ENCODE data around the gene RAB11FIP3.
"Not testable (repeated sequence)": the region's sequence is repeated elsewhere in the genome, so short reads cannot be mapped to it uniquely, and the experiment has no call there.

Gene RAB11FIP3

DNA sequence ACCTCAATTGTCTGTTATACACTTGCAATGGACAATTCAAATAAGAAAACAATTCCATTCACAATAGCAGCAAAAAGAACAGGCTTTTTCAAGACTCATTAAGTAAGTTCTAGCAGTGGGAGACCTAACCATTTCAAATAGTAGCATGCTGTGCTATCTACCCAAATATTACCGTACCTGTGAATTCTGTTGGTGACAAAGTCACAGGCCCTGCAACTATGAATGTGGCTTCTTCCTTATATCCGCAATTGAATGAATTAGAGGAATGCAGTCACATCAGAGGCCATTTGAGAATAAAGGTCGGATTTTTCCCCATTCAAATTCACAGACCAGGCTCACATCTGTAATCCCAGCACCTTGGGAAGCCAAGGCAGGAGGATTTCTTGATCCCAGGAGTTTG is 29.2 kb upstream of the RAB11FIP3 start:
- no peak for DNase-seq

- peak; percentile 75 for DNase-seq
These were observed 28.8 kb upstream of the RAB11FIP3 start for GRCh38 chr16:396605-397004.

- DNase-seq = no peak
These were observed 28.3 kb upstream of the RAB11FIP3 start, which contains the start of gene NME4 for GRCh38 chr16:397135-397661. NME4 (plus strand) TSS chr16:397199; CDS start chr16:397223, 24 bp downstream.

GRCh38 chr16:397736-398332 is 27.6 kb upstream of the RAB11FIP3 start:
- peak; percentile 16 for DNase-seq

DNA sequence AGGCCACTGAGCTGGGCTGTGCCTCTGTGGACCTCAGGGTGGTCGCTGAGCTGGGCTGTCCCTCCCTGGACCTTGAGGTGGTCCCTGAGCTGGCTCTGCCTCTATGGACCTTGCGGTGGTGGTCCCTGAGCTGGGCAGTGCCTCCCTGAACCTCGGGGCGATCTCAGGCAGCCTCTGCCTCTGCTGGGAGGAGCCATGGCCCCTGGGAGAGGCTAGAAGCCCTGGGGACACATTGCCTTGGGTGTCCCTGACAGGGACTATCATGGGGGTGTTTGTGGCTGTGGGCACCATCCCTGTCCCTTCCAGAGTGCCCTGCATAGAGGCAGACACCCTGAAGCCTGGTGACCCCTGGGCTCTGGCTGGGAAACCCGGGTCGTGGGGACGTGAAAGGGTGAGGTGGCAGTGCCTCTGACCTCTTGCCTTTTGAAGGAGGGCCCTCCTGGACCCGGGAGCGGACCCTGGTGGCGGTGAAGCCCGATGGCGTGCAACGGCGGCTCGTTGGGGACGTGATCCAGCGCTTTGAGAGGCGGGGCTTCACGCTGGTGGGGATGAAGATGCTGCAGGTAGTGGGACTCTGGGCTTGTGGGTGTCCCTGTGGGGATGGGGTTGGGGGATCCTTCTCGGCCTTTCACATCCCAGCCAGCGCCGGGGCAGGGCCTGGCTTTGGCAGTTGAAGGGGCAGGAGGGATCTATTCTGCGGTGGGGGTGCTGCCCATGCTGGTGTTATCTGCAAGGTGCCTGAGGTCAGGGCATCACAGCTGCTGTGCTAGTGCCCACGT is 26.7 kb upstream of the RAB11FIP3 start:
- no peak for DNase-seq

DNA sequence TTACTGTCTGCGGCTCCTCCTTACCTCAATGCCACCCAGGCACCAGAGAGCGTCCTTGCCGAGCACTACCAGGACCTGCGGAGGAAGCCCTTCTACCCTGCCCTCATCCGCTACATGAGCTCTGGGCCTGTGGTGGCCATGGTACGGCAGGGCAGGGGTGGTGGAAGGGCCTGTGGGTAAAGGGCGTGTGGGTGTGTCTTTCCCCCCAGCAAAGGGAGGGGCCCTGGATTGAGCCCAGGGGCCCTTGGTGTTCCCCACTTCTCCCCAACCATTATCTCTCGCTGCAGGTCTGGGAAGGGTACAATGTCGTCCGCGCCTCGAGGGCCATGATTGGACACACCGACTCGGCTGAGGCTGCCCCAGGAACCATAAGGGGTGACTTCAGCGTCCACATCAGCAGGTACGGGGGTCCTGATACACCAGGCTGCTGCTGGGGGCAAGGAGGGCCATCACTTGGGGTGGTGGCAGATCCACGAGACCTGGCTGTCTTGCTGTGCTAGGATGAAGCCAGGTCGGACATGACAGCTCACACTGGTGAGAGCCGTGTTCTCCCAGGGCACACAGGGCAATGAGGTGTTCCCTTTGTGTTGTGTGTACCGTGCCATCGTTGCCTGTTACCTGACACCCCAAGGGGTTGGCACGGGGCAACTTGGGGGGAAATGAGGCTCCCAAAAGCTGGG is 26.0 kb upstream of the RAB11FIP3 start:
- DNase-seq = no peak

- no peak for DNase-seq
These were observed 25.3 kb upstream of the RAB11FIP3 start for GRCh38 chr16:400061-400591.

- peak; percentile 91 for DNase-seq
These were observed 23.7 kb upstream of the RAB11FIP3 start, which contains the start of gene DECR2 for GRCh38 chr16:401468-402348. DECR2 (plus strand) TSS chr16:401885; CDS start chr16:401964, 79 bp downstream.

- DNase-seq = no peak
These were observed 20.4 kb upstream of the RAB11FIP3 start for GRCh38 chr16:404971-405486.

GRCh38 chr16:405548-406506 is 19.6 kb upstream of the RAB11FIP3 start:
- no peak for DNase-seq

DNA sequence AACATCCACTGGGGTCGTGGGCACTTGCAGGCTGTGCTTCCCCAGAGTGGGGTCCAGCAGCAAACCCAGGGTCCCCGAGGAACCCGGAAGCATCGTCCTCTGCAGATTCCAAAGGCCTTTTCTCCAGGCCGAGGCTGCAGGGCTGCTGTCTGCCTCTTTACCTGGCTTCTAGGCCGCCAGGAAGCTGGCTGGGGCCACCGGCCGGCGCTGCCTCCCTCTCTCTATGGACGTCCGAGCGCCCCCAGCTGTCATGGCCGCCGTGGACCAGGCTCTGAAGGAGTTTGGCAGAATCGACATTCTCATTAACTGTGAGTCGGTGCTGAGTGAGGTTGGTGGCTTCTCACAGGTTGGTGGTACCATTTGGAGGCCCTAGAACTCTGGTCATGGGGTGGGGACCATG is 18.2 kb upstream of the RAB11FIP3 start:
- no peak for DNase-seq

DNA sequence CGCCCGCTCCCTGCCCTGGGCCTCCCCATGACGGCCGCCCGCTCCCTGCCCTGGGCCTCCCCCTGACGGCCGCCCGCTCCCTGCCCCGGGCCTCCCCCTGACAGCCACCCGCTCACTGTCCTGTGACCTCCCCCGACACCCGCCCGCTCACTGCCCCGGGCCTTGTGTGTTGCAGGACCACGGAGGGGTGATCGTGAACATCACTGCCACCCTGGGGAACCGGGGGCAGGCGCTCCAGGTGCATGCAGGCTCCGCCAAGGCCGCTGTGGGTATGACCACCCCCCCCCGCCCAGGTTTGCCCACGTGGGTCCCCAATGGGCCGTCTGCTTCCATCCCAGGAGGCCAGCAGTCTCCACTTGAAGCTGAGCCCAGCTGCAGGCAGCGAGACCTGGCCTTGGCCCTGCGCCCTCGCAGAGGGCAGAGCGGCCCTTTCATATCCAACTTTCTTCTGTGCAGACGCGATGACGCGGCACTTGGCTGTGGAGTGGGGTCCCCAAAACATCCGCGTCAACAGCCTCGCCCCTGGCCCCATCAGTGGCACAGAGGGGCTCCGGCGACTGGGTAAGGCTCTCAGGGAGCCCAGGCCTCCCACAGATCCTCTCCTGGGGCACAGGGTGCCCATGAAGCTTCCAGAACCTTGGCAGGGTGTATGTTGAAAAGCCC is 14.8 kb upstream of the RAB11FIP3 start:
- DNase-seq = no peak

- DNase-seq = no peak
These were observed 13.7 kb upstream of the RAB11FIP3 start for GRCh38 chr16:411576-412265.

GRCh38 chr16:414395-415169 is 10.9 kb upstream of the RAB11FIP3 start:
- no peak for DNase-seq

- DNase-seq = not testable (repeated sequence)
These were observed 10.3 kb upstream of the RAB11FIP3 start for GRCh38 chr16:415170-415498.

DNA sequence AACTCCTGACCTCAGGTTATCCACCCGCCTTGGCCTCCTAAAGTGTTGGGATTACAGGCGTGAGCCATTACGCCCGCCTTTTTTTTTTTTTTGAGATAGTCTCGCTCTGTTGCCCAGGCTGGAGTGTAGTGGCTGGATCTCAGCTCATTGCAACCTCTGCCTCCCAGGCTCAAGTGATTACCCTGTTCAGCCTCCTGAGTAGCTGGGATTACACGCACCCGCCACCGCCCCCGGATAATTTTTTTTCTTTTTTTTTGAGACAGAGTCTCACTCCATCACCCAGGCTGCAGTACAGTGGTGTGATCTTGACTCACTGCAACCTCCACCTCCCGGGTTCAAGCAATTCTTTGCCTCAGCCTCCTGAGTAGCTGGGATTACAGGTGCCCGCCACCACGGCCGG is 3.3 kb upstream of the RAB11FIP3 start:
- not testable (repeated sequence) for DNase-seq

GRCh38 chr16:424033-424622 is 1.3 kb upstream of the RAB11FIP3 start:
- peak; percentile 35 for DNase-seq

- no peak for DNase-seq
These were observed 797 bp upstream of the RAB11FIP3 start for GRCh38 chr16:424623-425081.
